GM19463 (cell line): Measurements from ENCODE around the gene MYOF.

Experiments
- ATAC-seq: cut with Tn5 transposase; IDR thresholded peaks from one replicate; pipeline ENCODE4 v1.9.1; 2021; ENCODE audit warnings: mild to moderate bottlenecking, moderate library complexity; ENCODE audit not compliant: unreplicated experiment

The MYOF gene

DNA sequence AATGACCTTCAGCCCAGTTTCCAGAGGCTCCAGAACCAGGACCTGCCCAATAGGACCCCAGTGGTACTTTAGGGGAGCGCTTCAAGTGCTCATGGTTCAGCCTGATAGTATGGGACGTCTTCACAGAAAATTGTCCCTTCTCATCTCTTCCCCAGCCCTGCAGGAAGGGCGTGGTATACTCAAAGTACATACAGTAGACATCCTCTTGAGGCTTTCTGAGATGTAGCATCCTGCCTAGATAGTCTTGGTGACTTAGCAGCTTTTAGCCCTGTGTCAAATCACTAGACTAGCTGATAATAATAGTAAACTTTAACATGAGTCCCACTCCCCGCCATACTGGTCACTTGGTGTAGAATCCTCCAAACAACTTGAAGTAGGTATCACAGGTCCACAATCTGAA lies 215.3 kb downstream of the MYOF start:
- no peak for ATAC-seq

DNA sequence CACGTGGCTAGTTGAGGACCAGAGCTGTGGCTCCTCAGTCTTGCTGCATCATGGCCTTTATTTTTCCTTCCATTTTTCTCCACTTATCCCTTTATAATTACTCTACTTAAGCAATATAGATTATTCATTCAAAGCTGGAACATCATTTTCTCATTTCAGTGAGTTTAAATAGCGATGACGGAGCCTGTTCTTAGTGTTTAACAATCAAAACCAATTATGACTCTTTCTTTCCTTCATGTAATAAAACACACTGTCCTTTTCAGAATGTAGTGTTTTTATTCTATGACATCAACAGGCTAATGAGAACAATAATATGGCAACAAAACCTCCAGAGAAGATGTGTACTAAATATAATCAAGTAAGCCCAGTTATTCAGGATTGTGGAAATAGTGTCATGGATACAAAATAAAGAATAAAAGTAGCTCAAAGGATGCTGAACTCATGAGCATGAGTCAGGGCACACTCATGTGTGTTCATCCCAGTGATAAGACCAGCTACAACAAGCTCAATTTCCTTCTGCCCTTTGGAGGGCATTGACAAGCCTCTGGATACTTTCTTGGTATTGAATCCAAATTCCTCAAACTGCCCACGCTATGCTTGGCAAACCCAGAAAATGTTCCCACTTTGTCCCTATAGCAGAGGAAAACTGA lies 220.0 kb downstream of the MYOF start:
- no peak for ATAC-seq

DNA sequence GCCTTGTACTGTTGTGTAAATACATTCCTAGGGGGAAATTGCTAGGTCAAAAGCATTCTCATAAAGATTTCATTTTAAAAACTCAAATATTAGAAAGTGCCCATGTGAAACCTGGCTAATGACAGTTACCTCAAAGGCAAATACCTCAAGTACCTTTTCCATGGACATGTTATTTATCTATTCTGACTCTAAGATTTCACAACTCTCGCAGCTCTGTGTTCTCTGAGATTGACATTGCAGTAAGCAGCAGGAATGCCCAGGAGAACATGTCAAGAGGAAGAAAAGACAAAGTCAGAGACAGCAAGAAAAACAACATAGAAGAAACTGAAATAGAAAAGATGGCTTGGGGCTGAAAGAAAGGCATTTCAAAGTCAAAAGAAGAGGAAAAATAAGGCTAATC lies 221.0 kb downstream of the MYOF start:
- no peak for ATAC-seq

DNA sequence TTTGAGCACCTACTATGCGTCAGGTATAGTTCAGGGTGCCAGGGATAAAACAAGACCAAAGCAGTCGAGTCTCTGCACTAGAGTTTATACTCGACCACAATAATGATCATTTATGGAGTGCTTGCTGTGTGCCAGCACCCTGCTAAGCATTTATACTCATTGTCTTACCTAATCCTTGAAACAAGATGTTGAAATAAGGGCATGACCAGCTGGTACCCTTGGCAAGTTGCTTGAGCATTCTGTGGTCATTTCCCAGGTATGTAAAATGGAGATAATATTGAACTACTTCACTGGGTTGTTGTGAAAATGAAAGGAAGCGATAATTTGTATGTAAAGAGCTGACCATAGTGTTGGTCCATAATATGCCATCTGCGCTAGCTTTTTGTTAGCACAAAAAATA lies 223.0 kb downstream of the MYOF start:
- ATAC-seq: no peak
